GM12878 (cell line): Measurements from ENCODE around the gene CRIM1.

Experiments
- IRF4 ChIP-seq: IDR thresholded peaks from 2 replicates; pipeline ENCODE4 v1.6.1; 2011; ENCODE audit warnings: low read depth, low read length
- PAX8 ChIP-seq: fragments of 450-650 bp; IDR thresholded peaks from 2 replicates; pipeline ENCODE4 v1.6.1; 2017; ENCODE audit warnings: mild to moderate bottlenecking, moderate library complexity
- POLR2AphosphoS5 ChIP-seq: IDR thresholded peaks from 2 replicates; pipeline ENCODE4 v1.6.1; 2011; ENCODE audit warnings: mild to moderate bottlenecking, low read length, inconsistent platforms
- TF ChIP-seq, protein P1 (sequence below), 3 experiments: IDR thresholded peaks in 2 of 3; conservative IDR thresholded peaks in 1 of 3; 2 replicates each; pipeline ENCODE4 v1.5.1; 2011; ENCODE audit warnings: low read depth in 3 of 3, low read length in 3 of 3, mild to moderate bottlenecking in 3 of 3, control low read depth in 2 of 3, moderate library complexity in 2 of 3, inconsistent platforms in 1 of 3, mixed read lengths in 1 of 3; ENCODE audit not compliant: control insufficient read depth in 2 of 3, insufficient read depth in 1 of 3; ENCODE audit errors: extremely low read depth in 1 of 3
- TF ChIP-seq, protein P2 (sequence below): IDR thresholded peaks from 2 replicates; pipeline ENCODE4 v1.6.1; 2012; ENCODE audit warnings: low read depth, low read length, improper control_type of control experiment

DNA sequence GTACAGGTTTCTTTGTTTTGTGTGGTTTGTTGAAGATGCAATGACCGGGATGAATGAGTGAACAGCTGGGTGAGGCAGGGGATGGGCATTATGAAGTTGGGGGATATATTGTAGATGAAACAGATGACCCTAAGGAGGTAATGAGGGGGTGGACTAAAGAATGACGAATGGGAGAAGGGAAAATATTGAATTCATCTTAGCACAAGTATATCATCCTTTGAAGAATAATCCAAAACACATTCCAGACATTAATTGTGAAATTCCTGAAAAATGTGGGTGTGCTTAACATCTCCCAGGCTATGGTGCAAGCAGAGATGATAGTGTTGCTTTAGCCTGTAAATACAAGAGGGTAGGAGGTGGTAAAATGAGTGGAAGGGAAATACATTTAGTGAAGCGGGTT is 5.8 kb downstream of the CRIM1 start:
- TF ChIP-seq, protein P1, sequence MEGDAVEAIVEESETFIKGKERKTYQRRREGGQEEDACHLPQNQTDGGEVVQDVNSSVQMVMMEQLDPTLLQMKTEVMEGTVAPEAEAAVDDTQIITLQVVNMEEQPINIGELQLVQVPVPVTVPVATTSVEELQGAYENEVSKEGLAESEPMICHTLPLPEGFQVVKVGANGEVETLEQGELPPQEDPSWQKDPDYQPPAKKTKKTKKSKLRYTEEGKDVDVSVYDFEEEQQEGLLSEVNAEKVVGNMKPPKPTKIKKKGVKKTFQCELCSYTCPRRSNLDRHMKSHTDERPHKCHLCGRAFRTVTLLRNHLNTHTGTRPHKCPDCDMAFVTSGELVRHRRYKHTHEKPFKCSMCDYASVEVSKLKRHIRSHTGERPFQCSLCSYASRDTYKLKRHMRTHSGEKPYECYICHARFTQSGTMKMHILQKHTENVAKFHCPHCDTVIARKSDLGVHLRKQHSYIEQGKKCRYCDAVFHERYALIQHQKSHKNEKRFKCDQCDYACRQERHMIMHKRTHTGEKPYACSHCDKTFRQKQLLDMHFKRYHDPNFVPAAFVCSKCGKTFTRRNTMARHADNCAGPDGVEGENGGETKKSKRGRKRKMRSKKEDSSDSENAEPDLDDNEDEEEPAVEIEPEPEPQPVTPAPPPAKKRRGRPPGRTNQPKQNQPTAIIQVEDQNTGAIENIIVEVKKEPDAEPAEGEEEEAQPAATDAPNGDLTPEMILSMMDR (IDR thresholded peaks at IDR 0.05 in 2 of 3, conservative IDR thresholded peaks at IDR 0.05 in 1 of 3; ENCODE audit: control insufficient read depth in 2 of 3, extremely low read depth in 1 of 3, insufficient read depth in 1 of 3, low read depth in 3 of 3, low read length in 3 of 3): no peak
- TF ChIP-seq PAX8 (no peak), IRF4 (no peak), POLR2AphosphoS5 (no peak)
- TF ChIP-seq, protein P2, sequence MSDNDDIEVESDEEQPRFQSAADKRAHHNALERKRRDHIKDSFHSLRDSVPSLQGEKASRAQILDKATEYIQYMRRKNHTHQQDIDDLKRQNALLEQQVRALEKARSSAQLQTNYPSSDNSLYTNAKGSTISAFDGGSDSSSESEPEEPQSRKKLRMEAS: no peak
